Measurements from ENCODE around the gene LGALS3.

- no peak for TF ChIP-seq CTCF (IDR thresholded peaks at IDR 0.05; ENCODE audit: insufficient read depth, low read length, poor library complexity, severe bottlenecking)
- TF ChIP-seq EZH2phosphoT487 (conservative IDR thresholded peaks at IDR 0.05; ENCODE audit: low read length): no peak
Measured at GRCh38 chr14:55129428-55130195, 560 bp downstream of the LGALS3 start.

Measured in SU-DHL-6 (cell line).